Upper lobe of left lung (tissue), 6 donors: ENCODE results near the gene BRINP2. TPM values are rescaled to one million over a fixed set of nuclear protein-coding genes. Genes with fewer than 3 reads are reported as not detected.

Experiments used
- ATAC-seq, 2 donors: fragments of 200-7000 bp; cut with Tn5 transposase; one replicate each; pipeline ENCODE4 v1.9.1; 2022; ENCODE audit warnings: mild to moderate bottlenecking in 2 of 2, moderate library complexity in 2 of 2; ENCODE audit not compliant: low FRiP score in 2 of 2
- DNase-seq, 2 donors: peaks; one replicate each; pipeline ENCODE4 v3.0.0-alpha.2; 2019 to 2020
- H3K27ac ChIP-seq, 4 donors: fragments of 200-600 bp; sonication (generic); one replicate each; pipeline ENCODE4 v1.5.1; 2016 to 2019
- H3K27me3 ChIP-seq, 4 donors: fragments of 200-600 bp; sonication (generic); one replicate each; pipeline ENCODE4 v1.5.1; 2017 to 2019
- H3K36me3 ChIP-seq, 4 donors: fragments of 200-600 bp; sonication (generic); one replicate each; pipeline ENCODE4 v1.5.1; 2016 to 2019
- H3K4me1 ChIP-seq, 4 donors: fragments of 200-600 bp; sonication (generic); one replicate each; pipeline ENCODE4 v1.5.1; 2018 to 2019
- H3K4me3 ChIP-seq, 4 donors: fragments of 200-600 bp; sonication (generic); one replicate each; pipeline ENCODE4 v1.5.1; 2017 to 2019; ENCODE audit warnings: mild to moderate bottlenecking in 2 of 4, moderate library complexity in 1 of 4
- H3K9me3 ChIP-seq, 4 donors: fragments of 200-600 bp; sonication (generic); one replicate each; pipeline ENCODE4 v1.5.1; 2018 to 2019
- CTCF ChIP-seq, 6 experiments: fragments of 450-650 bp in 4 of 6; fragments of 200-600 bp in 2 of 6; sonication (generic) in 2 of 6; IDR thresholded peaks; one replicate each; pipeline ENCODE4 v1.5.1; 2016 to 2019; ENCODE audit warnings: antibody characterized with exemption in 6 of 6
- EP300 ChIP-seq, 4 donors: sonication (generic); formaldehyde crosslinking; IDR thresholded peaks; one replicate each; pipeline ENCODE4 v1.5.1; 2017; ENCODE audit warnings: antibody characterized with exemption in 4 of 4, control low read depth in 2 of 4
- POLR2A ChIP-seq, 4 donors: fragments of 450-650 bp; IDR thresholded peaks; one replicate each; pipeline ENCODE4 v1.5.1; 2016 to 2017; ENCODE audit warnings: antibody characterized with exemption in 4 of 4, mild to moderate bottlenecking in 2 of 4
- POLR2AphosphoS5 ChIP-seq, 2 donors: sonication (generic); formaldehyde crosslinking; IDR thresholded peaks; one replicate each; pipeline ENCODE4 v1.5.1; 2017; ENCODE audit warnings: antibody characterized with exemption in 2 of 2
- WGBS, 2 donors: methylation state at CpG; one replicate each; pipeline ENCODE4 v1.1.5; 2017 to 2018; 5-methylcytosine and 5-hydroxymethylcytosine counted together
- total RNA-seq, 6 donors: library from RNA; depleted of rRNA in 4 of 6; stranded (reverse); fragments of >200 nt in 4 of 6; gene quantifications; one replicate each; pipeline versions ENCODE4 v1.1.0 to v1.2.1, GENCODE V29; 2016 to 2021
- donor health status: DM: no; HTN: no; CAD: no; lungs with moderate emphysema.
- donor health status: DM: no; HTN: yes; CAD: no; lungs with severe emphysema.

Gene BRINP2
- total RNA-seq, 6 donors from 2014 or later = 0.06 to 0.07 TPM; not detected in 4

GRCh38 chr1:177229781-177230180, 59.0 kb downstream of the BRINP2 start:
- Histone ChIP-seq H3K27ac (no peak overlapping the region), H3K36me3 (no peaks in the 10 kb centered on the region), H3K27me3 (no peaks in the 10 kb centered on the region), H3K9me3 (no peaks in the 10 kb centered on the region), H3K4me1 (no peaks in the 10 kb centered on the region), H3K4me3 (no peak overlapping the region)
- WGBS, 2 donors = 96 to 97% methylated on average over 11 to 18 of the region's 20 CpGs
- no peak for TF ChIP-seq EP300 (IDR thresholded peaks at IDR 0.05)
- TF ChIP-seq POLR2AphosphoS5 (IDR thresholded peaks at IDR 0.05) = no peak
- no peak for TF ChIP-seq POLR2A (IDR thresholded peaks at IDR 0.05)
- TF ChIP-seq CTCF (IDR thresholded peaks at IDR 0.05) = no peak
- DNase-seq (peak in 1 of 2 donors; percentile 59), ATAC-seq (no peak)

- DNase-seq (no peak), ATAC-seq (no peak)
- no peak overlapping the region for H3K4me3 ChIP-seq
- TF ChIP-seq CTCF (IDR thresholded peaks at IDR 0.05) (no peak), POLR2A (IDR thresholded peaks at IDR 0.05) (no peak), POLR2AphosphoS5 (IDR thresholded peaks at IDR 0.05) (no peak), EP300 (IDR thresholded peaks at IDR 0.05) (no peak)
- H3K9me3 ChIP-seq = no peaks in the 10 kb centered on the region
- H3K4me1 ChIP-seq = no peaks in the 10 kb centered on the region
- H3K36me3 ChIP-seq = no peaks in the 10 kb centered on the region
- H3K27ac ChIP-seq = no peak overlapping the region
- WGBS, 2 donors = 77 to 81% methylated on average over 4 of the region's 4 CpGs
- H3K27me3 ChIP-seq = no peaks in the 10 kb centered on the region
Measured at GRCh38 chr1:177230228-177231016, 59.7 kb downstream of the BRINP2 start.

GRCh38 chr1:177235350-177235749, 64.6 kb downstream of the BRINP2 start:
- Histone ChIP-seq H3K4me1 (no peaks in the 10 kb centered on the region), H3K27ac (no peak overlapping the region), H3K27me3 (no peaks in the 10 kb centered on the region), H3K36me3 (no peaks in the 10 kb centered on the region), H3K9me3 (no peaks in the 10 kb centered on the region), H3K4me3 (no peak overlapping the region)
- 71 to 76% methylated on average over 7 of the region's 7 CpGs for WGBS, 2 donors
- DNase-seq = no peak
- no peak for ATAC-seq
- no peak for TF ChIP-seq EP300 (IDR thresholded peaks at IDR 0.05)
- TF ChIP-seq CTCF (IDR thresholded peaks at IDR 0.05) = no peak
- no peak for TF ChIP-seq POLR2A (IDR thresholded peaks at IDR 0.05)
- no peak for TF ChIP-seq POLR2AphosphoS5 (IDR thresholded peaks at IDR 0.05)

- Histone ChIP-seq H3K9me3 (no peaks in the 10 kb centered on the region), H3K4me3 (no peak overlapping the region), H3K27me3 (no peaks in the 10 kb centered on the region), H3K4me1 (no peaks in the 10 kb centered on the region), H3K36me3 (no peaks in the 10 kb centered on the region), H3K27ac (no peak overlapping the region)
- ATAC-seq (no peak), DNase-seq (no peak)
- TF ChIP-seq CTCF (IDR thresholded peaks at IDR 0.05) (no peak), EP300 (IDR thresholded peaks at IDR 0.05) (no peak), POLR2AphosphoS5 (IDR thresholded peaks at IDR 0.05) (no peak), POLR2A (IDR thresholded peaks at IDR 0.05) (no peak)
- WGBS, 2 donors = 83% methylated on average over 4 of the region's 4 CpGs
Measured at GRCh38 chr1:177236962-177237361, 66.2 kb downstream of the BRINP2 start.

GRCh38 chr1:177238967-177239366, 68.2 kb downstream of the BRINP2 start:
- ATAC-seq (no peak), DNase-seq (no peak)
- H3K27ac ChIP-seq = no peak overlapping the region
- no peaks in the 10 kb centered on the region for H3K27me3 ChIP-seq
- TF ChIP-seq EP300 (IDR thresholded peaks at IDR 0.05) = no peak
- no peak for TF ChIP-seq POLR2AphosphoS5 (IDR thresholded peaks at IDR 0.05)
- no peak for TF ChIP-seq CTCF (IDR thresholded peaks at IDR 0.05)
- no peak for TF ChIP-seq POLR2A (IDR thresholded peaks at IDR 0.05)
- H3K4me3 ChIP-seq = no peak overlapping the region
- 64 to 69% methylated on average over 4 of the region's 4 CpGs for WGBS, 2 donors
- no peaks in the 10 kb centered on the region for H3K36me3 ChIP-seq
- H3K9me3 ChIP-seq = no peaks in the 10 kb centered on the region
- no peaks in the 10 kb centered on the region for H3K4me1 ChIP-seq
